Heart right ventricle (tissue), 16 donors: ENCODE results near the gene SETD1A. TPM values are rescaled to one million over a fixed set of nuclear protein-coding genes. Genes with fewer than 3 reads are reported as not detected.
A peak's percentile ranks its signal among the peaks of the same experiment; 100 is the strongest.

Experiments
- ATAC-seq, 8 donors: fragments of 200-7000 bp; cut with Tn5 transposase; one replicate each; pipeline ENCODE4 v1.9.1; 2020; ENCODE audit warnings: mild to moderate bottlenecking in 8 of 8, moderate library complexity in 8 of 8, moderate number of reproducible peaks in 1 of 8
- DNase-seq, 2 donors: peaks; one replicate each; pipeline ENCODE4 v3.0.0-alpha.2; 2020
- H3K27ac ChIP-seq, 10 donors: fragments of 200-600 bp; sonication (generic) in 2 of 10; one replicate each; pipeline versions ENCODE4 v1.5.0 to v1.8.0; 2020 to 2022; ENCODE audit warnings: mild to moderate bottlenecking in 3 of 10
- H3K27me3 ChIP-seq, 7 donors: fragments of 200-600 bp; one replicate each; pipeline ENCODE4 v1.8.0; 2021 to 2022; ENCODE audit warnings: mild to moderate bottlenecking in 2 of 7
- H3K36me3 ChIP-seq, 9 donors: fragments of 200-600 bp; sonication (generic) in 1 of 9; one replicate each; pipeline versions ENCODE4 v1.5.0 to v1.8.0; 2020 to 2022; ENCODE audit warnings: mild to moderate bottlenecking in 2 of 9
- H3K4me1 ChIP-seq, 9 donors: fragments of 200-600 bp; sonication (generic) in 1 of 9; one replicate each; pipeline versions ENCODE4 v1.5.0 to v1.8.0; 2020 to 2022; ENCODE audit warnings: mild to moderate bottlenecking in 4 of 9
- H3K4me3 ChIP-seq, 10 donors: fragments of 200-600 bp; sonication (generic) in 2 of 10; one replicate each; pipeline versions ENCODE4 v1.5.0 to v1.8.0; 2020 to 2022; ENCODE audit warnings: mild to moderate bottlenecking in 7 of 10, moderate library complexity in 2 of 10
- H3K9me3 ChIP-seq, 11 donors: fragments of 200-600 bp in 10 of 11; sonication (generic) in 2 of 11; one replicate each; pipeline versions ENCODE4 v1.5.0 to v1.8.0; 2013 to 2022; ENCODE audit warnings: mild to moderate bottlenecking in 2 of 11, control low read depth in 1 of 11, moderate library complexity in 1 of 11
- WGBS, 2 donors: extraction: QIAGEN DNeasy Blood & Tissue Kit; methylation state at CpG; one replicate each; pipeline ENCODE4 v1.1.7; 2013; ENCODE audit warnings: inconsistent platforms in 1 of 2; 5-methylcytosine and 5-hydroxymethylcytosine counted together
- intact Hi-C, 10 donors: fragments of 100-400 bp; cut with DNase I; formaldehyde crosslinking; loops; one replicate each; pipeline versions ENCODE4 v1.11.1 to v1.14.2; 2022
- polyA plus RNA-seq, 2 donors: library from polyadenylated mRNA; stranded (reverse); fragments of 200-250 nt; gene quantifications; one replicate each; pipeline ENCODE4 v1.2.3, GENCODE V29; 2013
- total RNA-seq, 10 donors: library from RNA; stranded (reverse); fragmentation: NEBNext Ultra II Directional in 3 of 10; extraction: Animal tissue kit (Norgen Biotek cat#: 25700) in 3 of 10; gene quantifications; one replicate each; pipeline versions ENCODE4 v1.2.1 to v1.2.4, GENCODE V29; 2021 to 2023
- TF ChIP-seq, protein P1 (sequence below), 9 donors: fragments of 200-600 bp; sonication (generic) in 2 of 9; IDR thresholded peaks; one replicate each; pipeline versions ENCODE4 v1.5.0 to v1.8.0; 2021 to 2022; ENCODE audit warnings: antibody characterized with exemption in 9 of 9, mild to moderate bottlenecking in 5 of 9, moderate library complexity in 1 of 9
- donor health status: Arrhythmogenic right ventricular cardiomyopathy.
- donor health status: ischemic (EF 13 %, LVEDD 7.1; RV severe dilation, severe dysfunction).
- donor health status: healthy with polysubstance abuse.
- donor health status: DM: no; HTN: yes; CAD: no.
- donor health status: DM: no; HTN: no; CAD: no.
- donor health status: ischemic (EF 25% LVEDD 6.9; RV normal size, moderate dysfunction).
- donor health status: ischemic (EF 25% LVEDD 5.7; RV mildly dilated, moderate dysfunction).
- donor health status: healthy.
- donor health status: DM: yes; HTN: yes; CAD: no.
- donor health status: Ischemic cardiomyopathy.
- donor health status: ischemic (EF 35%, LVEDD 5.7; RV mildly dilated, moderate dysfunction).
- donor health status: nonischemic (EF 11% LVEDD 7.7; RV severe dilation, severe dysfunction).
- donor health status: DM: yes; HTN: yes; CAD: no.
- donor health status: PGD.
- donor health status: ischemic (EF 29% LVEDD 5.4; RV normal size, mild dysfunction).
- donor health status: nonischemic (EF 23%, LVEDD 6.1; RV moderate dilation, normal function).

The SETD1A gene
- total and polyA plus RNA-seq, 12 donors = 5.8 to 11.4 (median 9.2) TPM

DNA sequence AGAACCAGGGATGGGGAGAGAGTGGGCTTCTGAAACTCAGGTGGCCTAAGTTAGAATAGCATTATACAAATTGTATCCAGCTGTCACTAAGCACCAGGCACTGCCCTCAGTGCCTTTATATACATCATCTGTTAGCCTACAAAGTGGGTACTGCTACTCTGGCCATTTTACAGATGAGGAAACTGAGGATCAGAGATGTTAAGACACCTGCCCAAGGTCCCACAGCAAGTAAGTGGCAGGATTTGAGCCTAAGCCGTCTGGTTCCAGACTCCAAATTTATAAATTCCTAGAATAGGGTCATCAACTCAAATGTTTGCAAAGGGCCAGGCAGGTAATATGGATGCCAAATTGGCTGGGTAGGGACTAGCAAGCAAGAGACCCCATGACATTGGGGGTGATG, 6.4 kb upstream of the SETD1A start:
- peak overlapping the region in 7 of 10 donors; percentile 18 to 96 (median 86) for H3K27ac ChIP-seq
- TF ChIP-seq, protein P1, sequence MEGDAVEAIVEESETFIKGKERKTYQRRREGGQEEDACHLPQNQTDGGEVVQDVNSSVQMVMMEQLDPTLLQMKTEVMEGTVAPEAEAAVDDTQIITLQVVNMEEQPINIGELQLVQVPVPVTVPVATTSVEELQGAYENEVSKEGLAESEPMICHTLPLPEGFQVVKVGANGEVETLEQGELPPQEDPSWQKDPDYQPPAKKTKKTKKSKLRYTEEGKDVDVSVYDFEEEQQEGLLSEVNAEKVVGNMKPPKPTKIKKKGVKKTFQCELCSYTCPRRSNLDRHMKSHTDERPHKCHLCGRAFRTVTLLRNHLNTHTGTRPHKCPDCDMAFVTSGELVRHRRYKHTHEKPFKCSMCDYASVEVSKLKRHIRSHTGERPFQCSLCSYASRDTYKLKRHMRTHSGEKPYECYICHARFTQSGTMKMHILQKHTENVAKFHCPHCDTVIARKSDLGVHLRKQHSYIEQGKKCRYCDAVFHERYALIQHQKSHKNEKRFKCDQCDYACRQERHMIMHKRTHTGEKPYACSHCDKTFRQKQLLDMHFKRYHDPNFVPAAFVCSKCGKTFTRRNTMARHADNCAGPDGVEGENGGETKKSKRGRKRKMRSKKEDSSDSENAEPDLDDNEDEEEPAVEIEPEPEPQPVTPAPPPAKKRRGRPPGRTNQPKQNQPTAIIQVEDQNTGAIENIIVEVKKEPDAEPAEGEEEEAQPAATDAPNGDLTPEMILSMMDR (IDR thresholded peaks at IDR 0.05) = no peak
- H3K4me3 ChIP-seq = no peak overlapping the region
- intact Hi-C loops = loop anchor here in 2 of 10 donors (10.0 kb wide), 2 partner anchors 494 to 924 kb away; partner anchors contain the start of genes ZNF267 (in 1 of the 2) and ZNF843 (in 1 of the 2)
- 80 to 82% methylated on average over 1 of the region's 1 CpG for WGBS, 2 donors
- ATAC-seq (no peak), DNase-seq (no peak)
- H3K36me3 ChIP-seq = peaks cover 0 to 19% (median 0%) of the 10 kb centered on the region in 9 donors
- no peaks in the 10 kb centered on the region for H3K27me3 ChIP-seq
- no peaks in the 10 kb centered on the region for H3K9me3 ChIP-seq
- peaks cover 6 to 52% (median 42%) of the 10 kb centered on the region in 9 donors for H3K4me1 ChIP-seq

DNA sequence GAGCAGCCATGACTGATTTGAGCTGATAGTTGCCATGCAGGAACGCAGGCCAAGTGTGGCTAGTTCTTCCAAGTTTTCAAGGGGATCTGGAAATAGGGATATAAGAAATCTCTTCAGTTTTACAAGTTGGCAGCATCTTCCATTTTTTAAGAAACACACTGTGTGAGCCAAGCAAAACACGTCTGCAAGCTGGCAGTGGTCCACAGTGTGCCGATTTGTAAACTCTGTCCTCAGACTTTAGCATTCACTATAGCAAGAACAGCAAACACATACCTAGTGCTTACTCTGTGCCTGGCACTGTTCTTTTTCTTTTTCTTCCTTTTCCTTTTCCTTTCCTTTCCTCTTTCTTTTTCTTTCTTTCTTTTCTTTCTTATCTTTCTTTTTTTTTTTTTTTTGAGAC, 5.8 kb upstream of the SETD1A start:
- peaks cover 6 to 57% (median 47%) of the 10 kb centered on the region in 9 donors for H3K4me1 ChIP-seq
- ATAC-seq (no peak), DNase-seq (peak; percentile 50 to 68)
- H3K4me3 ChIP-seq = no peak overlapping the region
- no peaks in the 10 kb centered on the region for H3K27me3 ChIP-seq
- intact Hi-C loops = loop anchor here in 2 of 10 donors (10.0 kb wide), 2 partner anchors 493 to 923 kb away; partner anchors contain the start of genes ZNF267 (in 1 of the 2) and ZNF843 (in 1 of the 2)
- TF ChIP-seq, protein P1 (IDR thresholded peaks at IDR 0.05) = no peak
- WGBS, 2 donors = 17 to 23% methylated on average over 3 of the region's 3 CpGs
- peaks cover 0 to 19% (median 0%) of the 10 kb centered on the region in 9 donors for H3K36me3 ChIP-seq
- peak overlapping the region in 5 of 10 donors; percentile 18 to 96 (median 29) for H3K27ac ChIP-seq
- no peaks in the 10 kb centered on the region for H3K9me3 ChIP-seq

DNA sequence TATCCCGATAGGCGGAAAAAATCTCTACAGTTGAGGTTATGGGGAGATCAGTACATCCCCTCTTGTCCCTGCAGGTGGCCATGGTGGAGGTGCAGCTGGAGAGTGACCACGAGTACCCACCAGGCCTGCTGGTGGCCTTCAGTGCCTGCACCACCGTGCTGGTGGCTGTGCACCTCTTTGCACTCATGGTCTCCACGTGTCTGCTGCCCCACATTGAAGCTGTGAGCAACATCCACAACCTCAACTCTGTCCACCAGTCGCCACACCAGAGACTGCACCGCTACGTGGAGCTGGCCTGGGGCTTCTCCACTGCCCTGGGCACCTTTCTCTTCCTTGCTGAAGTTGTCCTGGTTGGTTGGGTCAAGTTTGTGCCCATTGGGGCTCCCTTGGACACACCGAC, 4.4 kb upstream of the SETD1A start:
- no peak for ATAC-seq
- no peak for DNase-seq
- Histone ChIP-seq H3K4me1 (peaks cover 6 to 57% (median 49%) of the 10 kb centered on the region in 9 donors), H3K9me3 (no peaks in the 10 kb centered on the region), H3K27me3 (no peaks in the 10 kb centered on the region), H3K27ac (peak overlapping the region in 5 of 10 donors; percentile 21 to 60 (median 48)), H3K4me3 (no peak overlapping the region), H3K36me3 (peaks cover 0 to 19% (median 0%) of the 10 kb centered on the region in 9 donors)
- TF ChIP-seq, protein P1 (IDR thresholded peaks at IDR 0.05) = no peak
- intact Hi-C loops = loop anchor here in 2 of 10 donors (10.0 kb wide), 2 partner anchors 492 to 922 kb away; partner anchors contain the start of genes ZNF267 (in 1 of the 2) and ZNF843 (in 1 of the 2)
- 84 to 85% methylated on average over 9 of the region's 9 CpGs for WGBS, 2 donors

DNA sequence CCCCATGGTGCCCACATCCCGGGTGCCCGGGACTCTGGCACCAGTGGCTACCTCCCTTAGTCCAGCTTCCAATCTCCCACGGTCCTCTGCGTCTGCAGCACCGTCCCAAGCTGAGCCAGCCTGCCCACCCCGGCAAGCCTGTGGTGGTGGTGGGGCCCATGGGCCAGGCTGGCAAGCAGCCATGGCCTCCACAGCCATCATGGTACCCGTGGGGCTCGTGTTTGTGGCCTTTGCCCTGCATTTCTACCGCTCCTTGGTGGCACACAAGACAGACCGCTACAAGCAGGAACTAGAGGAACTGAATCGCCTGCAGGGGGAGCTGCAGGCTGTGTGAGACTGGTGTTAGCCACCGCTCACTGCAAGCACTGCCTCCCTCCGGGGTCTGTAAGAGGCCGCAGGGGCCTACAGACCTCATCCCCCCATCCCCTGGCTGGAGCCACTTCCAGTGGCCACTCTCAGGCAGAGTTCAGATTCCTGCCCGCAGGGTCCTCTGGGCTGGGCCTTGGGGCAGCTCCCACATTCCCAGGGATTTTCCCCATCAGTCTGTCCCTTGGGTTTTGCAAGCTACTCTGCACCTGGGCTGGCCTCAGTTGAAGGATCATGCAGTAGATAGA, 3.9 kb upstream of the SETD1A start:
- intact Hi-C loops = loop anchor here in 2 of 10 donors (10.0 kb wide), 2 partner anchors 491 to 921 kb away; partner anchors contain the start of genes ZNF267 (in 1 of the 2) and ZNF843 (in 1 of the 2)
- Histone ChIP-seq H3K36me3 (peaks cover 0 to 19% (median 0%) of the 10 kb centered on the region in 9 donors), H3K4me1 (peaks cover 8 to 57% (median 47%) of the 10 kb centered on the region in 9 donors), H3K4me3 (no peak overlapping the region), H3K27ac (peak overlapping the region in 7 of 10 donors; percentile 21 to 60 (median 37)), H3K27me3 (no peaks in the 10 kb centered on the region), H3K9me3 (no peaks in the 10 kb centered on the region)
- TF ChIP-seq, protein P1 (IDR thresholded peaks at IDR 0.05) = peak; percentile 31 to 74 (median 65)
- peak; percentile 53 for DNase-seq
- WGBS, 2 donors = 34 to 45% methylated on average over 15 of the region's 15 CpGs
- no peak for ATAC-seq
